ENCODE measurements around the gene INPP5A. TPM values are rescaled to one million over a fixed set of nuclear protein-coding genes. Genes with fewer than 3 reads are reported as not detected.

Gene INPP5A
- polyA plus RNA-seq, 4 donors: 21.1 to 25.0 (median 22.8) TPM

DNA sequence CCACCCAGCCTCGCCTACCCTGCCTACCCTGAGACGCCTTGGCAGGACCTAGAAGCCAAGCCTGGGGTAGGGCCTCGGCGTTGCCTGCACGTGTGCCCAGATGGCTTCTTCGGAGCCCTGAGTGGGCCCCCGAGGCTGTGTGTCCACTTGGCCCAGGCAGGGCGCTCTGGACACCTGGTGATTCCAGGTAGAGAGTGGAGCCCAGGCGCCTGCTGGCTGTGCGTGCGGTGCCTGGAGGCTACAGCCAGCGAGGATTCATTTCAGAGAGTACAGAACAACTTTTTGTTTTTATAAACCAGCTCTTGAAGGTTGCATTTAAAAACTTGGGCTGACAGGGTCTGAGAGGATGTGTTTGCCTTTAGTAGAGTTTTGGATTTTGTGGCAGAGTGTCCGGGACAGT is 208.4 kb downstream of the INPP5A start:
- FAIRE-seq (no peak), DNase-seq (no peak)
- Histone ChIP-seq H3K9me3 (ENCODE audit: control insufficient read depth in 2 of 2, insufficient read depth in 1 of 2, low read depth in 1 of 2, low read length in 1 of 2) (no peaks in the 10 kb centered on the region), H3K4me1 (ENCODE audit: control insufficient read depth in 3 of 3, insufficient read depth in 2 of 3, low read depth in 1 of 3, low read length in 2 of 3) (no peaks in the 10 kb centered on the region), H3K4me3 (ENCODE audit: low read depth in 1 of 3, low read length in 3 of 3) (no peak overlapping the region), H3K36me3 (ENCODE audit: control insufficient read depth in 3 of 3, insufficient read depth in 2 of 3, low read depth in 1 of 3, low read length in 3 of 3) (peaks cover under 1 to 49% (median 7%) of the 10 kb centered on the region in 3 donors), H3K27me3 (ENCODE audit: control insufficient read depth in 3 of 3, insufficient read depth in 3 of 3, low read length in 3 of 3) (no peaks in the 10 kb centered on the region), H3K27ac (ENCODE audit: low read depth in 1 of 3, low read length in 2 of 3) (no peak overlapping the region)
- 91 to 94% (median 92%) methylated on average over 12 to 13 of the region's 13 CpGs for WGBS, 3 donors

DNA sequence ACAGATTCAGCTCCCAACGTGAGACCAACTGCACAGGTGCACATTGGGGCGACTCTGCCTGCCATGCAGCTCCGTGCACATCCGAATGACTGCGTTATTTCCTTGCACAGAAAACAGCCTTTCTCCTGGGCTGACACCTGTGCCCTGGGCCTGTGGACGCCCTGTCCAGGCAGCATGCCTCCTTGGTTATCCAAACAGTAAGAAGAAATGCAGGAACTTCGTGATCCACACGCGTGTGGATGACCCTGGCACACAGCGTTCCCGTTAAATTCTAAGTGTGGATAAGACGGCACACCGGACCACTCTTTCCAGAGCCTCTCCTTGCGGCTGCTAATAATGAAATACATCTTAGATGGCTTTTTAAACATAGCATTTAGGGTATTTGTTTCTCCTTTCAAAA is 208.8 kb downstream of the INPP5A start:
- peaks cover 3 to 49% (median 7%) of the 10 kb centered on the region in 3 donors for H3K36me3 ChIP-seq (ENCODE audit: control insufficient read depth in 3 of 3, insufficient read depth in 2 of 3, low read depth in 1 of 3, low read length in 3 of 3)
- no peak for DNase-seq
- FAIRE-seq: no peak
- H3K27ac ChIP-seq (ENCODE audit: low read depth in 1 of 3, low read length in 2 of 3): no peak overlapping the region
- no peaks in the 10 kb centered on the region for H3K27me3 ChIP-seq (ENCODE audit: control insufficient read depth in 3 of 3, insufficient read depth in 3 of 3, low read length in 3 of 3)
- H3K9me3 ChIP-seq (ENCODE audit: control insufficient read depth in 2 of 2, insufficient read depth in 1 of 2, low read depth in 1 of 2, low read length in 1 of 2): no peaks in the 10 kb centered on the region
- no peaks in the 10 kb centered on the region for H3K4me1 ChIP-seq (ENCODE audit: control insufficient read depth in 3 of 3, insufficient read depth in 2 of 3, low read depth in 1 of 3, low read length in 2 of 3)
- no peak overlapping the region for H3K4me3 ChIP-seq (ENCODE audit: low read depth in 1 of 3, low read length in 3 of 3)
- WGBS, 3 donors: 88 to 90% (median 89%) methylated on average over 14 of the region's 14 CpGs

DNA sequence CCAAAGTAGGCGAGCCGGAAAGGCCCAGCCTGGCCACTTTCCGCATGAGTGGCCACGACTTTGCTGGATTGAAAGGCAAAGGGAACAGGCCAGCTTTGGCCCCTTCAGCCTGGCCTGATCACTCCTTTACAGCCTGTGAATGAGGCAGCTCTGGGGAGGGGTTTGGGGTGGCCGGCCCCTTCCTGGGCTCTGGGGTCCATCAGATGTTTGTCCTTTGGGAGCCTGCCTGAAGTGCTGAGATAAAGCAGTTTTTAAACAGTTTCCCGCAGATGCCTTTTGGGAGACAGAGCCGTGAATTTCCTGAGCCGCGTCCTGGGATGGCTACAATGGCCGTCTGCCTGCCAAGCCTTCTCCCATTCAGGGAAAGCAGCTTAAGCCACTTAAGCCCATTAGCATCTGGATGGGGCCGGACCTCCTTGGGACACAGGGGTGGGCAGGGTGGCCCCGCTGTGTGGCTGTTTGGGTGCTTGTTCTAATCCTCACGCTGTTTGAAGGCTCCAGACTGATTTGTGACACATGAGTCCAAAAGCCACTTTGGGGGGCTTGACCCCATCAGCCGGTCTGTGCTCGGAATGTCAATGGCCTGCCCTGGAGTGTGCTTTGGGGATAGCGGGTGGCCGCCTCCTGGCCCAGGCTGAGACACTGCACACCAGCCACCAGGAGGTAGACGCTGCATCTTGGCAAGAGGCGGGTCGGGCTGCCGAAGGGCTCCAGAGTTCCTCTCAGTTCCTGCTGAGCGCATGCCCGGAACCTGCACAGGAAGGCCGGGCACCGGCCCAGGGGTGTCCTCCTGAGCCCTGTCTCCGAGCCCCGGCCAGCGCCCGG is 209.4 kb downstream of the INPP5A start:
- WGBS, 3 donors: 83 to 88% (median 87%) methylated on average over 27 to 29 of the region's 29 CpGs
- Histone ChIP-seq H3K4me1 (ENCODE audit: control insufficient read depth in 3 of 3, insufficient read depth in 2 of 3, low read depth in 1 of 3, low read length in 2 of 3) (no peaks in the 10 kb centered on the region), H3K27me3 (ENCODE audit: control insufficient read depth in 3 of 3, insufficient read depth in 3 of 3, low read length in 3 of 3) (no peaks in the 10 kb centered on the region), H3K36me3 (ENCODE audit: control insufficient read depth in 3 of 3, insufficient read depth in 2 of 3, low read depth in 1 of 3, low read length in 3 of 3) (peaks cover 3 to 43% (median 7%) of the 10 kb centered on the region in 3 donors), H3K9me3 (ENCODE audit: control insufficient read depth in 2 of 2, insufficient read depth in 1 of 2, low read depth in 1 of 2, low read length in 1 of 2) (no peaks in the 10 kb centered on the region), H3K4me3 (ENCODE audit: low read depth in 1 of 3, low read length in 3 of 3) (no peak overlapping the region), H3K27ac (ENCODE audit: low read depth in 1 of 3, low read length in 2 of 3) (no peak overlapping the region)
- FAIRE-seq: no peak
- DNase-seq: no peak

DNA sequence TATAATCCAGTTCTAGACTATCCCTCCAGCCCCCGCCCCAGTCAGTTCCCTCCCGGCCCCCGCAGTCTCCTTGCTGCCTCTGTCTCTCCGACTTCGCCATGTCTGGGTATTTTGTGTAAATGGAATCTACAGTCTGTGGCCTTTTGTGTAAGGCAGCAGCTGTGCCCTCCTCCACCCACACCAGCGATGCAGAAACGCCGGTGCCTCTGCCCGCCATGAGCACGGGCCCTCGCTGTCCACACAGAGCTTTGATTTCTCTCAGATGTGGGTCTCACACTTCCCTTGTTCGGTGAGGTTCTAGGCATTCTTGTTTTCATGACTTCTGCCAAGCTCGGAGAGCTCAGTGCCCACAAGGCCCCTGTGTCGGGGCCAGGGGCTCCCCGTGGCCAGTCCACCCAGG is 210.5 kb downstream of the INPP5A start:
- Histone ChIP-seq H3K4me1 (ENCODE audit: control insufficient read depth in 3 of 3, insufficient read depth in 2 of 3, low read depth in 1 of 3, low read length in 2 of 3) (no peaks in the 10 kb centered on the region), H3K36me3 (ENCODE audit: control insufficient read depth in 3 of 3, insufficient read depth in 2 of 3, low read depth in 1 of 3, low read length in 3 of 3) (peaks cover 3 to 42% (median 4%) of the 10 kb centered on the region in 3 donors), H3K9me3 (ENCODE audit: control insufficient read depth in 2 of 2, insufficient read depth in 1 of 2, low read depth in 1 of 2, low read length in 1 of 2) (peaks cover 0 to 3% of the 10 kb centered on the region in 2 donors), H3K4me3 (ENCODE audit: low read depth in 1 of 3, low read length in 3 of 3) (no peak overlapping the region), H3K27ac (ENCODE audit: low read depth in 1 of 3, low read length in 2 of 3) (no peak overlapping the region), H3K27me3 (ENCODE audit: control insufficient read depth in 3 of 3, insufficient read depth in 3 of 3, low read length in 3 of 3) (no peaks in the 10 kb centered on the region)
- DNase-seq (no peak), FAIRE-seq (no peak)
- WGBS, 3 donors: 87 to 95% (median 95%) methylated on average over 15 of the region's 15 CpGs

DNA sequence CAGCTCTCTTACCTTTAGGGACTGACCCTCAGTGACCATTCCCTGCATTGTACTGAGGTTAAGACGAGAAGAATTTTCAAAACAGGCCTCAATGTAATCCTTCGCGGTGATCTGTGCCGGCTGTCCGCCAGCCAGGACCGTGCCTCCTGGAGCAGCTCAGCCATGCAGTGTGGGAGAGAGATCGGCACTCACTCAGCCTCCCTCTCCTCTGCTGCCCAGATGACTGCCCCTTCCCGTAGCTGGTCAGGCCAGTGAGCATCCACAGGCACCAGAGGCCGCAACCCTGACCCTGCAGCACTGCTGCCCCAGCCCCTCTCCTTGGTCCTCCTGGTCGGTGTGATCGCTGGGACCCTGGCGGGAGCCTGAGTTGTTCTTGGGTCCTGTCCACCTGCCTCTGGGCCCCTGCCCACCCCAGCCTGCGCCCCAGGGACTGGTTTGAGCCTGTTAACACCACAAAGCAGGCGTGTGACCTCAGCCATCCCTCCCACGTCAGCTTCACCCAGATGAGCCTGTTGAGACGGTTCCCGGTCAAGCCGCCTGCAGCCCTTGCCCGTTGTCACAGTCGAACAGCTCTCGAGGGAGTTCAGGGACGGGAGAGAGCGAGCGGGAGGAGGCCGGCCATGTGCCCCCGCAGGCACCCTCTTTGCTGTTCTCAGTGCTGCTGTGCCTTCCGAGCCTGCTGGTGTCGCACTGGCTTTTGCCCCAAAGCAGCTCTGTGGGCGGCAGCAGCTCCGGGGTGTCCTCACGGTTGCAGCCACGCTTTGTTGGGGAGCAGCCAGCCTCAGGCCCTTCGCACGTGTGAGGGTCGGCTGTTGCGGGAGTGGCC is 211.2 kb downstream of the INPP5A start:
- FAIRE-seq (no peak), DNase-seq (no peak)
- Histone ChIP-seq H3K4me1 (ENCODE audit: control insufficient read depth in 3 of 3, insufficient read depth in 2 of 3, low read depth in 1 of 3, low read length in 2 of 3) (no peaks in the 10 kb centered on the region), H3K27me3 (ENCODE audit: control insufficient read depth in 3 of 3, insufficient read depth in 3 of 3, low read length in 3 of 3) (no peaks in the 10 kb centered on the region), H3K27ac (ENCODE audit: low read depth in 1 of 3, low read length in 2 of 3) (no peak overlapping the region), H3K4me3 (ENCODE audit: low read depth in 1 of 3, low read length in 3 of 3) (no peak overlapping the region), H3K36me3 (ENCODE audit: control insufficient read depth in 3 of 3, insufficient read depth in 2 of 3, low read depth in 1 of 3, low read length in 3 of 3) (peaks cover 3 to 42% (median 4%) of the 10 kb centered on the region in 3 donors), H3K9me3 (ENCODE audit: control insufficient read depth in 2 of 2, insufficient read depth in 1 of 2, low read depth in 1 of 2, low read length in 1 of 2) (peaks cover 0 to 3% of the 10 kb centered on the region in 2 donors)
- 90 to 93% (median 90%) methylated on average over 36 of the region's 36 CpGs for whole genome bisulfite sequencing, 3 donors

DNA sequence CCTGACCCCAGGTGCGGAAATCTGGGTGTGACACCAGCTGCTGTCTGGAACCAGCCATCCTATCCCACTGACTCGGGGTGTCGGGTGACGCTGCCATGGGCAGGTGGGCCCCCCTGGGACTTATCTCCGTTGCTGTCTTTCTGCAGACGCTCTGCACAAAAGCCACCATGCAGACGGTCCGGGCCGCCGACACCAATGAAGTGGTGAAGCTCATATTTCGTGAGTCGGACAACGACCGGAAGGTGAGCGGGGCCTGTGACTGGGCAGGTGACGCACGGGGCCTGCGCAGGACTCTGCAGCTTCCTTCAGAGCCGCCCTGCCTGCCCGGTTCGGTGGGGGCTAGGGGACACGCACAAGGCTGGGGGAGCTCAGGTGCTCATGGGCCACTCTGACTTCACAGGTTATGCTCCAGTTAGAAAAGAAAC is 211.8 kb downstream of the INPP5A start:
- 91 to 94% (median 94%) methylated on average over 18 to 22 of the region's 22 CpGs for WGBS, 3 donors

DNA sequence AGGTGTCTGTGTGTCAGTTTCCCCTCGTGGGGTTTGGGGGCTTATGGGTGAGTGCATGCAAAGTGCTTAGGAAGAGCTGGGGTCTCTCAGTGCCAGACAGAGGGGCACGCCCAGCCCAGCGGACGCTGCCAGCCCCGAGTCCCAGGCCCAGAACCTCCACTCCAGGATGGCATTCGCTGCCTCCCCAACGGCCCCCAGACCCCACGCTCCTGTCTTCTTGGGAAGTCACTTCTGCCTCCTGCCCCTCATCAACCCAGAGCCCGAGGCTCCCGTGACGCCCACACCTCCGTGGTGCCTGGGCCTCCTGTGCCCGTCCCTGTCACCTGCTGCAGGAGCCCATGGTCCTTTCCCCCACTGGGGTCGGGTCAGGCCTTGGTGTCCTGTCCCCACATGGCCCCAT is 213.3 kb downstream of the INPP5A start:
- no peak overlapping the region for H3K27ac ChIP-seq (ENCODE audit: low read depth in 1 of 3, low read length in 2 of 3)
- no peaks in the 10 kb centered on the region for H3K27me3 ChIP-seq (ENCODE audit: control insufficient read depth in 3 of 3, insufficient read depth in 3 of 3, low read length in 3 of 3)
- DNase-seq: no peak
- WGBS, 3 donors: 93 to 96% (median 95%) methylated on average over 13 to 14 of the region's 14 CpGs
- peaks cover 3 to 51% (median 6%) of the 10 kb centered on the region in 3 donors for H3K36me3 ChIP-seq (ENCODE audit: control insufficient read depth in 3 of 3, insufficient read depth in 2 of 3, low read depth in 1 of 3, low read length in 3 of 3)
- FAIRE-seq: no peak
- H3K4me1 ChIP-seq (ENCODE audit: control insufficient read depth in 3 of 3, insufficient read depth in 2 of 3, low read depth in 1 of 3, low read length in 2 of 3): no peaks in the 10 kb centered on the region
- peaks cover 0 to 4% of the 10 kb centered on the region in 2 donors for H3K9me3 ChIP-seq (ENCODE audit: control insufficient read depth in 2 of 2, insufficient read depth in 1 of 2, low read depth in 1 of 2, low read length in 1 of 2)
- no peak overlapping the region for H3K4me3 ChIP-seq (ENCODE audit: low read depth in 1 of 3, low read length in 3 of 3)

More for the DNA sequence above, 211.8 kb downstream of the INPP5A start:
- no peak for FAIRE-seq
- Histone ChIP-seq H3K27me3 (ENCODE audit: control insufficient read depth in 3 of 3, insufficient read depth in 3 of 3, low read length in 3 of 3) (no peaks in the 10 kb centered on the region), H3K4me3 (ENCODE audit: low read depth in 1 of 3, low read length in 3 of 3) (no peak overlapping the region), H3K4me1 (ENCODE audit: control insufficient read depth in 3 of 3, insufficient read depth in 2 of 3, low read depth in 1 of 3, low read length in 2 of 3) (no peaks in the 10 kb centered on the region), H3K27ac (ENCODE audit: low read depth in 1 of 3, low read length in 2 of 3) (no peak overlapping the region), H3K9me3 (ENCODE audit: control insufficient read depth in 2 of 2, insufficient read depth in 1 of 2, low read depth in 1 of 2, low read length in 1 of 2) (peaks cover 0 to 3% of the 10 kb centered on the region in 2 donors), H3K36me3 (ENCODE audit: control insufficient read depth in 3 of 3, insufficient read depth in 2 of 3, low read depth in 1 of 3, low read length in 3 of 3) (peaks cover 3 to 43% (median 4%) of the 10 kb centered on the region in 3 donors)
- DNase-seq: no peak

DNA sequence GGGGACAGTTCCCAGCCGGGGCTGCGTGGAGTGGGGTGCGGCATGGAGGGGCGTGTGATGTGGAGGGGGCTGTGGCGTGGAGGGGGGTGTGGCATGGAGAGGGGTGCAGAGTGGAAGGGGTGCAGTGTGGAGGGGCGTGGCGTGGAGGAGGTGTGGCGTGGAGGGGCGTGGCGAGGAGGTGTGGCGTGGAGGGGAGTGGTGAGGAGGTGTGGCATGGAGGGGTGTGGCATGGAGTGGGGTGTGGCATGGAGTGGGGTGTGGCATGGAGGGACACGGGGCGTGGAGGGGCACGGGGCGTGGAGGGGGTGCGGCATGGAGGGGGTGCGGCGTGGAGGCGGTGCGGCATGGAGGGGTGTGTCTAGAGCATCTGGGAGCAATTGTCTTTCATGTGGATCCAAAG is 214.8 kb downstream of the INPP5A start:
- Histone ChIP-seq H3K27me3 (ENCODE audit: control insufficient read depth in 3 of 3, insufficient read depth in 3 of 3, low read length in 3 of 3) (no peaks in the 10 kb centered on the region), H3K4me3 (ENCODE audit: low read depth in 1 of 3, low read length in 3 of 3) (no peak overlapping the region), H3K9me3 (ENCODE audit: control insufficient read depth in 2 of 2, insufficient read depth in 1 of 2, low read depth in 1 of 2, low read length in 1 of 2) (peaks cover 0 to 15% of the 10 kb centered on the region in 2 donors), H3K27ac (ENCODE audit: low read depth in 1 of 3, low read length in 2 of 3) (no peak overlapping the region), H3K4me1 (ENCODE audit: control insufficient read depth in 3 of 3, insufficient read depth in 2 of 3, low read depth in 1 of 3, low read length in 2 of 3) (no peaks in the 10 kb centered on the region), H3K36me3 (ENCODE audit: control insufficient read depth in 3 of 3, insufficient read depth in 2 of 3, low read depth in 1 of 3, low read length in 3 of 3) (peaks cover 3 to 62% (median 10%) of the 10 kb centered on the region in 3 donors)
- 86 to 94% (median 87%) methylated on average over 14 to 20 of the region's 20 CpGs for WGBS, 3 donors
- FAIRE-seq (no peak), DNase-seq (no peak)
